NCI-H146 (cell line): ENCODE results near the gene TTL.

Source experiments
- DNase-seq: peaks from one replicate; lab custom pipeline; 2025; lab: John Stamatoyannopoulos, UW

TTL gene

GRCh38 chr2:112583497-112584133 lies 101.7 kb downstream of the TTL start:
- DNase-seq = peak; percentile 46

- peak; percentile 97 for DNase-seq
Measured at GRCh38 chr2:112584134-112584890, 102.4 kb downstream of the TTL start, which contains the start of gene CHCHD5. Gene CHCHD5, plus strand, starts transcription at chr2:112584609. Its CDS starts 39 bp downstream, at chr2:112584648.

GRCh38 chr2:112584891-112585250 lies 102.9 kb downstream of the TTL start:
- DNase-seq = no peak

GRCh38 chr2:112585400-112585799 lies 103.4 kb downstream of the TTL start:
- DNase-seq = no peak

GRCh38 chr2:112585873-112586464 lies 104.0 kb downstream of the TTL start:
- DNase-seq = no peak

GRCh38 chr2:112588611-112589045 lies 106.7 kb downstream of the TTL start:
- peak; percentile 83 for DNase-seq
